HG02763 (cell line): ENCODE results near the gene ASCL1.

ENCODE experiments used
- ATAC-seq: cut with Tn5 transposase; IDR thresholded peaks from one replicate; pipeline ENCODE4 v1.9.1; 2021; ENCODE audit warnings: mild to moderate bottlenecking, moderate library complexity; ENCODE audit not compliant: unreplicated experiment

ASCL1 gene

GRCh38 chr12:102950950-102951619, 6.4 kb upstream of the ASCL1 start:
- no peak for ATAC-seq

- ATAC-seq = no peak
These were observed 5.6 kb upstream of the ASCL1 start for GRCh38 chr12:102951841-102952240.

GRCh38 chr12:102953221-102953620, 4.3 kb upstream of the ASCL1 start:
- no peak for ATAC-seq

- no peak for ATAC-seq
These were observed 3.3 kb upstream of the ASCL1 start for GRCh38 chr12:102954134-102954533.

- ATAC-seq = no peak
These were observed 1.3 kb upstream of the ASCL1 start for GRCh38 chr12:102955926-102956737.

GRCh38 chr12:102956738-102957327, 641 bp upstream of the ASCL1 start:
- ATAC-seq = no peak

GRCh38 chr12:102958073-102958829, 777 bp downstream of the ASCL1 start:
- peak; percentile 38 for ATAC-seq

GRCh38 chr12:102958830-102959176, 1.3 kb downstream of the ASCL1 start:
- ATAC-seq = no peak

GRCh38 chr12:102959391-102959790, 1.9 kb downstream of the ASCL1 start:
- no peak for ATAC-seq

GRCh38 chr12:102960766-102961465, 3.4 kb downstream of the ASCL1 start:
- no peak for ATAC-seq

GRCh38 chr12:102961466-102961855, 4.0 kb downstream of the ASCL1 start:
- no peak for ATAC-seq

GRCh38 chr12:102962532-102962931, 5.1 kb downstream of the ASCL1 start:
- no peak for ATAC-seq

- ATAC-seq = no peak
These were observed 5.5 kb downstream of the ASCL1 start for GRCh38 chr12:102962986-102963385.

GRCh38 chr12:102963796-102964195, 6.3 kb downstream of the ASCL1 start:
- no peak for ATAC-seq

- no peak for ATAC-seq
These were observed 7.4 kb downstream of the ASCL1 start for GRCh38 chr12:102964872-102965271.

- ATAC-seq = no peak
These were observed 8.0 kb downstream of the ASCL1 start for GRCh38 chr12:102965281-102966155.

- no peak for ATAC-seq
These were observed 8.9 kb downstream of the ASCL1 start for GRCh38 chr12:102966200-102966863.

- no peak for ATAC-seq
These were observed 13.3 kb downstream of the ASCL1 start for GRCh38 chr12:102970780-102971179.

GRCh38 chr12:102971227-102971626, 13.8 kb downstream of the ASCL1 start:
- ATAC-seq = no peak
